ENCODE measurements around the gene IRAK3.

DNA sequence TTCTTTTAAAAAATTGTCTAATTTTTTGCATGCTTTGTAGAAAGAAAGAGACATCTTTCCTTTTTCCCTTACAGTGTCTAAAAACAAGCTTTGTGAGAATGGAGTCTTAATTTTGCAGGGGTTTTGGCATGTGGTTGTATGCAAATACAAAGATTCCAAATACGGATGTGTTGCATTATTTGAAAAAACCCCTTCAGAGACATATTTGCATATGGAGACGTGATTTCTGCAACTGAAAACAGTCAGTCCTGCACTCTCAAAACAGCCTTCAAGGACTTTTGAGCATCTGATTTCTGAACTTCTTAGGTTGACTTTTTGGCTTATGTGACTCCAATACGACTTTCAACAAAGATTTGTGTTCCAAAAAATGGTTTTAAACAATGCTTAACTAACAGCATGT, 7.8 kb downstream of the IRAK3 start:
- TF ChIP-seq, protein P1, sequence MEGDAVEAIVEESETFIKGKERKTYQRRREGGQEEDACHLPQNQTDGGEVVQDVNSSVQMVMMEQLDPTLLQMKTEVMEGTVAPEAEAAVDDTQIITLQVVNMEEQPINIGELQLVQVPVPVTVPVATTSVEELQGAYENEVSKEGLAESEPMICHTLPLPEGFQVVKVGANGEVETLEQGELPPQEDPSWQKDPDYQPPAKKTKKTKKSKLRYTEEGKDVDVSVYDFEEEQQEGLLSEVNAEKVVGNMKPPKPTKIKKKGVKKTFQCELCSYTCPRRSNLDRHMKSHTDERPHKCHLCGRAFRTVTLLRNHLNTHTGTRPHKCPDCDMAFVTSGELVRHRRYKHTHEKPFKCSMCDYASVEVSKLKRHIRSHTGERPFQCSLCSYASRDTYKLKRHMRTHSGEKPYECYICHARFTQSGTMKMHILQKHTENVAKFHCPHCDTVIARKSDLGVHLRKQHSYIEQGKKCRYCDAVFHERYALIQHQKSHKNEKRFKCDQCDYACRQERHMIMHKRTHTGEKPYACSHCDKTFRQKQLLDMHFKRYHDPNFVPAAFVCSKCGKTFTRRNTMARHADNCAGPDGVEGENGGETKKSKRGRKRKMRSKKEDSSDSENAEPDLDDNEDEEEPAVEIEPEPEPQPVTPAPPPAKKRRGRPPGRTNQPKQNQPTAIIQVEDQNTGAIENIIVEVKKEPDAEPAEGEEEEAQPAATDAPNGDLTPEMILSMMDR (IDR thresholded peaks at IDR 0.05; ENCODE audit: insufficient read depth, low read depth, low read length) = no peak
- no peak for TF ChIP-seq EZH2 (IDR thresholded peaks at IDR 0.05; ENCODE audit: insufficient read depth, low read length)
